Breast epithelium (tissue), 4 donors: Measurements from ENCODE around the gene NCBP2. TPM values are rescaled to one million over a fixed set of nuclear protein-coding genes. Genes with fewer than 3 reads are reported as not detected.

Experiments used
- DNase-seq, 2 donors: peaks; one replicate each; pipeline ENCODE4 v3.0.0-alpha.2; 2019; ENCODE audit warnings: low spot score in 2 of 2
- H3K27ac ChIP-seq, 2 donors: fragments of 200-600 bp; sonication (generic) in 1 of 2; one replicate each; pipeline ENCODE4 v1.5.1; 2016 to 2019; ENCODE audit warnings: mild to moderate bottlenecking in 1 of 2
- H3K27me3 ChIP-seq, 2 donors: fragments of 200-600 bp; sonication (generic) in 1 of 2; one replicate each; pipeline versions ENCODE4 v1.5.1 to v1.6.0; 2017 to 2019; ENCODE audit warnings: control low read depth in 1 of 2, mild to moderate bottlenecking in 1 of 2
- H3K36me3 ChIP-seq: fragments of 200-600 bp; one replicate; pipeline ENCODE4 v1.5.1; 2019
- H3K4me1 ChIP-seq, 2 donors: fragments of 200-600 bp; sonication (generic); one replicate each; pipeline ENCODE4 v1.5.1; 2016 to 2019; ENCODE audit warnings: control low read depth in 1 of 2
- H3K4me3 ChIP-seq, 3 donors: fragments of 200-600 bp; sonication (generic); 1 replicate in 2 of 3; 2 replicates in 1 of 3; pipeline ENCODE4 v1.5.1; 2016 to 2019; ENCODE audit warnings: mild to moderate bottlenecking in 3 of 3, moderate library complexity in 2 of 3
- H3K9me3 ChIP-seq, 2 donors: fragments of 200-600 bp; sonication (generic) in 1 of 2; one replicate each; pipeline ENCODE4 v1.5.1; 2016 to 2019; ENCODE audit warnings: control low read depth in 1 of 2
- CTCF ChIP-seq, 3 donors: fragments of 450-650 bp; IDR thresholded peaks; one replicate each; pipeline ENCODE4 v1.5.1; 2016 to 2017; ENCODE audit warnings: antibody characterized with exemption in 3 of 3, mild to moderate bottlenecking in 3 of 3, moderate library complexity in 3 of 3
- POLR2A ChIP-seq: fragments of 450-650 bp; IDR thresholded peaks from one replicate; pipeline ENCODE4 v1.6.1; 2016; ENCODE audit warnings: antibody characterized with exemption, mild to moderate bottlenecking, moderate library complexity
- POLR2AphosphoS5 ChIP-seq, 3 donors: sonication (generic); formaldehyde crosslinking; IDR thresholded peaks; one replicate each; pipeline ENCODE4 v1.6.1; 2017; ENCODE audit warnings: antibody characterized with exemption in 3 of 3
- intact Hi-C: fragments of 100-400 bp; cut with DNase I; formaldehyde crosslinking; loops from one replicate; pipeline ENCODE4 v1.15.1; 2023; ENCODE audit warnings: low total_unique reads
- total RNA-seq, 3 donors: library from RNA; depleted of rRNA; stranded (reverse); fragments of >200 nt; gene quantifications; one replicate each; pipeline ENCODE4 v1.1.0, GENCODE V29; 2016

Gene NCBP2
- total RNA-seq, 3 donors from 2014 or later: 40.8 to 44.9 (median 42.6) TPM

- H3K4me3 ChIP-seq: no peak overlapping the region
- intact Hi-C loops: no loop called here
- TF ChIP-seq CTCF (IDR thresholded peaks at IDR 0.05) (no peak), POLR2A (no peak), POLR2AphosphoS5 (IDR thresholded peaks at IDR 0.05) (no peak)
- H3K27me3 ChIP-seq: no peaks in the 10 kb centered on the region
- H3K36me3 ChIP-seq: no peaks in the 10 kb centered on the region
- H3K27ac ChIP-seq: no peak overlapping the region
- H3K4me1 ChIP-seq: peaks cover 0 to 5% of the 10 kb centered on the region in 2 donors
- no peaks in the 10 kb centered on the region for H3K9me3 ChIP-seq
- no peak for DNase-seq
Observed at GRCh38 chr3:196971094-196971698, 28.9 kb upstream of the NCBP2 start.

GRCh38 chr3:196970547-196971093 is 28.3 kb upstream of the NCBP2 start:
- H3K36me3 ChIP-seq: no peaks in the 10 kb centered on the region
- no peak overlapping the region for H3K4me3 ChIP-seq
- H3K27ac ChIP-seq: no peak overlapping the region
- intact Hi-C loops: no loop called here
- DNase-seq: no peak
- no peaks in the 10 kb centered on the region for H3K9me3 ChIP-seq
- H3K4me1 ChIP-seq: peaks cover 0 to 5% of the 10 kb centered on the region in 2 donors
- TF ChIP-seq CTCF (IDR thresholded peaks at IDR 0.05) (no peak), POLR2AphosphoS5 (IDR thresholded peaks at IDR 0.05) (no peak), POLR2A (no peak)
- no peaks in the 10 kb centered on the region for H3K27me3 ChIP-seq

GRCh38 chr3:196969660-196970546 is 27.6 kb upstream of the NCBP2 start:
- TF ChIP-seq POLR2AphosphoS5 (IDR thresholded peaks at IDR 0.05) (no peak), CTCF (IDR thresholded peaks at IDR 0.05) (peak in 2 of 3 donors; percentile 14 to 95)
- H3K27me3 ChIP-seq: no peaks in the 10 kb centered on the region
- H3K36me3 ChIP-seq: no peaks in the 10 kb centered on the region
- H3K4me1 ChIP-seq: peaks cover 0 to 5% of the 10 kb centered on the region in 2 donors
- no peaks in the 10 kb centered on the region for H3K9me3 ChIP-seq
- intact Hi-C loops: no loop called here
- peak overlapping the region; percentile 54 to 72 for H3K27ac ChIP-seq
- H3K4me3 ChIP-seq: peak overlapping the region; percentile 69 to 97 (median 78)
- no peak for DNase-seq

GRCh38 chr3:196969134-196969659 is 26.9 kb upstream of the NCBP2 start:
- H3K27me3 ChIP-seq: no peaks in the 10 kb centered on the region
- peak overlapping the region; percentile 69 to 97 (median 78) for H3K4me3 ChIP-seq
- H3K36me3 ChIP-seq: no peaks in the 10 kb centered on the region
- intact Hi-C loops: no loop called here
- peak overlapping the region; percentile 54 to 72 for H3K27ac ChIP-seq
- H3K9me3 ChIP-seq: no peaks in the 10 kb centered on the region
- DNase-seq: no peak
- no peak for TF ChIP-seq POLR2AphosphoS5 (IDR thresholded peaks at IDR 0.05)
- no peak for TF ChIP-seq POLR2A
- no peak for TF ChIP-seq CTCF (IDR thresholded peaks at IDR 0.05)
- H3K4me1 ChIP-seq: peaks cover 0 to 5% of the 10 kb centered on the region in 2 donors
